Measurements from ENCODE around the gene COBL.

COBL gene

GRCh38 chr7:51062222-51062987 is 254.2 kb downstream of the COBL start:
- Histone ChIP-seq H3K36me3 (ENCODE audit: control insufficient read depth, insufficient read depth, low read length) (no peaks in the 10 kb centered on the region), H3K4me1 (ENCODE audit: control insufficient read depth, insufficient read depth, low read length, poor library complexity, severe bottlenecking) (no peaks in the 10 kb centered on the region), H3K27ac (ENCODE audit: low read depth, low read length, severe bottlenecking) (no peak overlapping the region), H3K9me3 (ENCODE audit: control insufficient read depth, low read length) (no peaks in the 10 kb centered on the region), H3K4me3 (ENCODE audit: extremely low read depth, insufficient read depth, low read length, poor library complexity, severe bottlenecking) (no peak overlapping the region)
- WGBS, 2 experiments (ENCODE audit: insufficient coverage in 2 of 2): 81 to 88% methylated on average over 9 to 12 of the region's 13 CpGs

GRCh38 chr7:51060536-51060935 is 256.1 kb downstream of the COBL start:
- no peaks in the 10 kb centered on the region for H3K4me1 ChIP-seq (ENCODE audit: control insufficient read depth, insufficient read depth, low read length, poor library complexity, severe bottlenecking)
- no peak overlapping the region for H3K4me3 ChIP-seq (ENCODE audit: extremely low read depth, insufficient read depth, low read length, poor library complexity, severe bottlenecking)
- H3K27ac ChIP-seq (ENCODE audit: low read depth, low read length, severe bottlenecking): no peak overlapping the region
- 75 to 83% methylated on average over 3 to 5 of the region's 5 CpGs for WGBS, 2 experiments (ENCODE audit: insufficient coverage in 2 of 2)
- no peaks in the 10 kb centered on the region for H3K36me3 ChIP-seq (ENCODE audit: control insufficient read depth, insufficient read depth, low read length)
- no peaks in the 10 kb centered on the region for H3K9me3 ChIP-seq (ENCODE audit: control insufficient read depth, low read length)

DNA sequence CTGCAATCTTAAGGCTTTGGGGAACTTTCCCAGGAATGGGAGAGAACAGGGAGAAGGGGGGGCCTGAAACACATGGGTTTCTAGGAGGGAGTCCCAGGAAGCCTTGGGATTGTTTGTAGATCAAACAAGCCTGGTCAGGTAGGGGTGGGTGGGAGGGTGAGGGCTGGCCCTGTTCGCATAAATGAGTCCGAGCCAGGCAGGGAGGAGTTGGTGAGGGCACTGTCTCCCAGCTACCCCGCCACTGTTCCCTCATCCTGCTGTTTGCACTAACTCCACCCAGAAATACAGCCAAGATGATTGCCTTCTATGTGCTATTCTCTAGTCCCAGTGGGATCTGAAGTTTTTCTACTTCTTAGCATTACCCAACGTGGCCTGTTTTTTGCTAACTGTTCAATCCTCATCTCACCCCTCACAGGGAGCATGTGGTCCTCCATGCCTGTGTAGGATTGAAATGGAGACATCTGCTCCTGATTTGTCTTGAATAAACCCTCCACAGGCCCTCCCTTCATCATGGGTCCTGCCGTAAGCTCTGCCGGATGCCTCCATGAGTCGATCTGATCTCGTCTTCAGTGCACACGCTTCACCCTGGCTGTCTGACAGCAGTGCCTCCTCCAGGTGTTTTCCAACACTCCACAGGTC is 257.0 kb downstream of the COBL start:
- H3K36me3 ChIP-seq (ENCODE audit: control insufficient read depth, insufficient read depth, low read length): no peaks in the 10 kb centered on the region
- H3K27ac ChIP-seq (ENCODE audit: low read depth, low read length, severe bottlenecking): no peak overlapping the region
- H3K4me1 ChIP-seq (ENCODE audit: control insufficient read depth, insufficient read depth, low read length, poor library complexity, severe bottlenecking): no peaks in the 10 kb centered on the region
- 97% methylated on average over 5 to 9 of the region's 9 CpGs for WGBS, 2 experiments (ENCODE audit: insufficient coverage in 2 of 2)
- H3K4me3 ChIP-seq (ENCODE audit: extremely low read depth, insufficient read depth, low read length, poor library complexity, severe bottlenecking): no peak overlapping the region
- no peaks in the 10 kb centered on the region for H3K9me3 ChIP-seq (ENCODE audit: control insufficient read depth, low read length)

DNA sequence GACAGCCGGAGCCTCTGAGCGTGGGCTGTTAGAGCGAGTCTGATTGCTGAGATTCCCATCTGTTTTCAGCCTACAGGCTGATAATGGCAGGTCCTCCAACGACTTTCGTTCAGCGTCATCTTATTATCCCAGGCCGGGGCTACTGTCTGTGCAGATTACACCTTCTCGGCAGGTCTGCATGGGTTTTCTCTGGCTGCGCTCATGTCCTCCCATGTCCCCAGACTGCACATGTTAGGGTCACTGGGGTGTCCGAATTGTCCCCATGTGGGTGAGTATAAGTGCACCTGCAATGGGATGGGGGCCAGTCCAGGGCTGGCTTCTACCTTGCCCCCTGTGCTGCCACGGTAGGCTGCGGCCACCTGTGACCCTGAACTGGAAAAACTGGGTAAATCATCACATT is 257.8 kb downstream of the COBL start:
- Histone ChIP-seq H3K36me3 (ENCODE audit: control insufficient read depth, insufficient read depth, low read length) (no peaks in the 10 kb centered on the region), H3K27ac (ENCODE audit: low read depth, low read length, severe bottlenecking) (no peak overlapping the region), H3K4me3 (ENCODE audit: extremely low read depth, insufficient read depth, low read length, poor library complexity, severe bottlenecking) (no peak overlapping the region), H3K9me3 (ENCODE audit: control insufficient read depth, low read length) (no peaks in the 10 kb centered on the region), H3K4me1 (ENCODE audit: control insufficient read depth, insufficient read depth, low read length, poor library complexity, severe bottlenecking) (peaks cover 2% of the 10 kb centered on the region)
- WGBS, 2 experiments (ENCODE audit: insufficient coverage in 2 of 2): 95% methylated on average over 10 to 11 of the region's 12 CpGs

GRCh38 chr7:51055039-51055840 is 261.4 kb downstream of the COBL start:
- Histone ChIP-seq H3K9me3 (ENCODE audit: control insufficient read depth, low read length) (no peaks in the 10 kb centered on the region), H3K36me3 (ENCODE audit: control insufficient read depth, insufficient read depth, low read length) (no peaks in the 10 kb centered on the region), H3K27ac (ENCODE audit: low read depth, low read length, severe bottlenecking) (peak overlapping the region; percentile 10), H3K4me3 (ENCODE audit: extremely low read depth, insufficient read depth, low read length, poor library complexity, severe bottlenecking) (no peak overlapping the region), H3K4me1 (ENCODE audit: control insufficient read depth, insufficient read depth, low read length, poor library complexity, severe bottlenecking) (peaks cover 2% of the 10 kb centered on the region)
- WGBS, 2 experiments (ENCODE audit: insufficient coverage in 2 of 2): 92 to 97% methylated on average over 17 to 19 of the region's 22 CpGs

DNA sequence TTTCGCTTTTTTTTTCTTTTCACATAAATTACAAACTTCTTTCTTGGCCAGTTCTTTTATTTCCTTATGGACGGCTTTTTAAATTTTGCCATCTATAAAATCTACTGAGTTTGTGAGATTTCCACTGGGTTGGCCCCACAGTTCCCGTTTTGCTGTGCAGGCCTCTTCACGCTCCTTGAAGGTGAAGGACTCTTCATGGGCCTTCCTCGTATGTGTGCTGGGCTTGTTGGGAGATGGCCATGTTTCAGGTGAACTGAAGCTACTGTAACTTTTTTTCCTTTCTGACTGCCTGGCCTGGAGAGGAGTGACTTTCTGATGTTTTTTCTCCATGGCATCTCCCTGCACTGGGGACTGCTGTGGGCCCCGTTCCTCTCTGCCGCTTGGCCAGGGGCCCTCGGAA is 262.4 kb downstream of the COBL start:
- peaks cover 2% of the 10 kb centered on the region for H3K4me1 ChIP-seq (ENCODE audit: control insufficient read depth, insufficient read depth, low read length, poor library complexity, severe bottlenecking)
- no peaks in the 10 kb centered on the region for H3K9me3 ChIP-seq (ENCODE audit: control insufficient read depth, low read length)
- no peak overlapping the region for H3K27ac ChIP-seq (ENCODE audit: low read depth, low read length, severe bottlenecking)
- WGBS, 2 experiments (ENCODE audit: insufficient coverage in 2 of 2): 86 to 94% methylated on average over 8 of the region's 8 CpGs
- H3K4me3 ChIP-seq (ENCODE audit: extremely low read depth, insufficient read depth, low read length, poor library complexity, severe bottlenecking): no peak overlapping the region
- no peaks in the 10 kb centered on the region for H3K36me3 ChIP-seq (ENCODE audit: control insufficient read depth, insufficient read depth, low read length)

DNA sequence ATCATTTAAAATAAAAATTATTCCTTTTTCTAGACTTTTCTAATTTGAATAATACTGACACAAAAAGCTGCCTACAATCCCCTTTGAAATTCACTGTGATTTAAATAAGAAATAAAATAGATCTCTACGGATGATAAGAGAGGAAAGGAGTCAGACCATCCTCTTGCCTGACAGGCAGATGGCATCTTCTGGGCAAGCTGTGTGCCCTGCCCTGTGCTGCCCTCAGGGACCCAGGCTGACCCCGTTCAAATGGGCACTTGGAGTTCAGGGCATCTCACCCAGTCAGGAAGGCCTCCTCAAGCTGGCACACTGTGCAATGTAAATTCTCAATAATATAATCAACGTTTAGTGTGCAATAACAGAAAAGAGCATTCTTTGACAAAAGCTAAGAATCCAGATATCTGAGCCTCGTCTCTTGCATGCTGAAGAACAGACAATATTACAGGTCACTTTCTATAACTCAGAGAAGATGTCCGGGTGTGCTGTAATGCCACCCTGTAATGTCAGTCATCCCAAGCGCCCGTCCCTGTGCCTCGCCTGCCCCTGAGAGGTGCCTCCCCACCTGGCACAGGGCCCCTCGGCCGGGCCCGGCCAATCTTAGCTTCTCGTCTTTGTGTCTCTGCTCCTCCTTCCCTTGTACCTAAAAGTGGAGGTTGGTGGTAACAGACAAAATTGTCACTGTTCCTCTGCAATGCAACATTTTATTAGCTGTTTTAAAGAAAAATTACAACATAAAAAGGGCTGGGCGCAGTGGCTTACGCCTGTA is 263.3 kb downstream of the COBL start:
- Histone ChIP-seq H3K4me3 (ENCODE audit: extremely low read depth, insufficient read depth, low read length, poor library complexity, severe bottlenecking) (no peak overlapping the region), H3K36me3 (ENCODE audit: control insufficient read depth, insufficient read depth, low read length) (no peaks in the 10 kb centered on the region), H3K9me3 (ENCODE audit: control insufficient read depth, low read length) (no peaks in the 10 kb centered on the region), H3K27ac (ENCODE audit: low read depth, low read length, severe bottlenecking) (no peak overlapping the region), H3K4me1 (ENCODE audit: control insufficient read depth, insufficient read depth, low read length, poor library complexity, severe bottlenecking) (peaks cover 2% of the 10 kb centered on the region)
- WGBS, 2 experiments (ENCODE audit: insufficient coverage in 2 of 2): 89 to 91% methylated on average over 10 to 13 of the region's 14 CpGs

GRCh38 chr7:51046482-51046881 is 270.1 kb downstream of the COBL start:
- Histone ChIP-seq H3K4me3 (ENCODE audit: extremely low read depth, insufficient read depth, low read length, poor library complexity, severe bottlenecking) (no peak overlapping the region), H3K4me1 (ENCODE audit: control insufficient read depth, insufficient read depth, low read length, poor library complexity, severe bottlenecking) (no peaks in the 10 kb centered on the region), H3K9me3 (ENCODE audit: control insufficient read depth, low read length) (no peaks in the 10 kb centered on the region), H3K36me3 (ENCODE audit: control insufficient read depth, insufficient read depth, low read length) (no peaks in the 10 kb centered on the region), H3K27ac (ENCODE audit: low read depth, low read length, severe bottlenecking) (no peak overlapping the region)
- 77 to 86% methylated on average over 3 to 4 of the region's 5 CpGs for WGBS, 2 experiments (ENCODE audit: insufficient coverage in 2 of 2)

DNA sequence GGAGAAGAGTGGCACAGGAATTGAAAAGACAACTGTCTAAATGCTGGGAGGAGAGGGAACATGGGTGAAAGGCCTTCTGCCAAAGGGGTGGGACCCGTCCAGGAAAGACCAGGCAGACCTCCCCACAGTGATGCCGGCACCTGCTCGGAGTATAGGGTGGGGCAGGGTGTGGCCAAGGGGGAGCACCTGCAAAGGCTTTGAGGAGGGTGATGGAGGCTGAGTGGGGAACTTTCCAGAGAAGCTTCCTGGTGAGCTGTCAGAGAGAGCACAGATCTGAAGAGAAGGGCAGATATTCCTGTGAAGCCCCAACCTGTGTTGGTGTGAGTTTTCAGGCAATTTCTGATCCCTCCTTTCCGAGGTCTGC is 270.5 kb downstream of the COBL start:
- Histone ChIP-seq H3K4me1 (ENCODE audit: control insufficient read depth, insufficient read depth, low read length, poor library complexity, severe bottlenecking) (no peaks in the 10 kb centered on the region), H3K4me3 (ENCODE audit: extremely low read depth, insufficient read depth, low read length, poor library complexity, severe bottlenecking) (no peak overlapping the region), H3K9me3 (ENCODE audit: control insufficient read depth, low read length) (no peaks in the 10 kb centered on the region), H3K36me3 (ENCODE audit: control insufficient read depth, insufficient read depth, low read length) (no peaks in the 10 kb centered on the region), H3K27ac (ENCODE audit: low read depth, low read length, severe bottlenecking) (no peak overlapping the region)
- WGBS, 2 experiments (ENCODE audit: insufficient coverage in 2 of 2): 80 to 94% methylated on average over 2 to 3 of the region's 4 CpGs

- Histone ChIP-seq H3K4me3 (ENCODE audit: extremely low read depth, insufficient read depth, low read length, poor library complexity, severe bottlenecking) (no peak overlapping the region), H3K27ac (ENCODE audit: low read depth, low read length, severe bottlenecking) (no peak overlapping the region), H3K36me3 (ENCODE audit: control insufficient read depth, insufficient read depth, low read length) (no peaks in the 10 kb centered on the region), H3K9me3 (ENCODE audit: control insufficient read depth, low read length) (no peaks in the 10 kb centered on the region), H3K4me1 (ENCODE audit: control insufficient read depth, insufficient read depth, low read length, poor library complexity, severe bottlenecking) (no peaks in the 10 kb centered on the region)
- WGBS, 2 experiments (ENCODE audit: insufficient coverage in 2 of 2): 95 to 97% methylated on average over 6 to 12 of the region's 14 CpGs
These were observed 271.1 kb downstream of the COBL start for GRCh38 chr7:51045319-51046102.
